Measurements from ENCODE around the gene CD2AP.

GRCh38 chr6:47648031-47648430 is 170.4 kb downstream of the CD2AP start:
- TF ChIP-seq TAF1 (IDR thresholded peaks at IDR 0.05; ENCODE audit: low read depth, low read length) (no peak), POLR2A (IDR thresholded peaks at IDR 0.05; ENCODE audit: low read depth, low read length) (no peak), POU2F2 (IDR thresholded peaks at IDR 0.05; ENCODE audit: low read depth, low read length) (no peak), POLR2AphosphoS5 (IDR thresholded peaks at IDR 0.05; ENCODE audit: low read depth, low read length) (no peak), SPI1 (IDR thresholded peaks at IDR 0.05; ENCODE audit: low read depth, low read length) (no peak)

Data from GM12891 (cell line).